ENCODE measurements around the gene CHSY1.

The CHSY1 gene

DNA sequence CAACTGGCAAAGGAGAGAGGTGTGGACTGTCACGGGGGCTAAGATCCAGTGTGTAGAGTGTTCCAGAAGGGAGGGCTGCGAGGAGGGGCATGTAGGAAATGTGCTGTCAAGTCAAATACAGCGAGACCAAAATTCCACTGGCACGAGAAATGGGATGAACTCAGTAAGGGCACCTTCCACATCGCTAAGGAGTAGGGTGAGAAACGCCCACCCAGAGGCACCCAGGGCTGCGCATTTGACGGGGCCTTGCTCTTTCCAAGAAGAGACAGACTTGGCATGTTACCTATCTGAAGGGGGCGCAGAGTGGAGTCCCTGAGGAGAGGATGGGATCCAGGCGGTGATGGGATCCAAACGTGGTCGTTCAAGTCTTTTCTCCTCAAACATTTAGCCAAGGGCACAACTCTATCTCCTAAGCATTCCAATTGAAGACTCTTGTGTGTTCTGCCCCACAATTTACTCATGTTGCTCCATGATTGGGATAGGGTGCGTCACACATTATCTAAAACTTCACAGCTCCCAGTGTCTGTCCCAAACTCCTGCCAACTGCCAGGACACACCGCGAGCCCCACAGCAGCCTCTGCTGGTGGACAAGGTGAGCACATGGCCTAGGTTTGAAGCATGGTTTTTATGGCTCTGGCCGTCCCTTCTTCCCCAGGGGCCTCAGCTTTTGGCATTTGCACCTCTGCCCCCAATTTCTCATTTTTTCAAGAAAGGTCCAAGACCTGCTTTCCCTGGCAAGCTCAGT, 17.8 kb upstream of the CHSY1 start:
- DNase-seq, result no peak

DNA sequence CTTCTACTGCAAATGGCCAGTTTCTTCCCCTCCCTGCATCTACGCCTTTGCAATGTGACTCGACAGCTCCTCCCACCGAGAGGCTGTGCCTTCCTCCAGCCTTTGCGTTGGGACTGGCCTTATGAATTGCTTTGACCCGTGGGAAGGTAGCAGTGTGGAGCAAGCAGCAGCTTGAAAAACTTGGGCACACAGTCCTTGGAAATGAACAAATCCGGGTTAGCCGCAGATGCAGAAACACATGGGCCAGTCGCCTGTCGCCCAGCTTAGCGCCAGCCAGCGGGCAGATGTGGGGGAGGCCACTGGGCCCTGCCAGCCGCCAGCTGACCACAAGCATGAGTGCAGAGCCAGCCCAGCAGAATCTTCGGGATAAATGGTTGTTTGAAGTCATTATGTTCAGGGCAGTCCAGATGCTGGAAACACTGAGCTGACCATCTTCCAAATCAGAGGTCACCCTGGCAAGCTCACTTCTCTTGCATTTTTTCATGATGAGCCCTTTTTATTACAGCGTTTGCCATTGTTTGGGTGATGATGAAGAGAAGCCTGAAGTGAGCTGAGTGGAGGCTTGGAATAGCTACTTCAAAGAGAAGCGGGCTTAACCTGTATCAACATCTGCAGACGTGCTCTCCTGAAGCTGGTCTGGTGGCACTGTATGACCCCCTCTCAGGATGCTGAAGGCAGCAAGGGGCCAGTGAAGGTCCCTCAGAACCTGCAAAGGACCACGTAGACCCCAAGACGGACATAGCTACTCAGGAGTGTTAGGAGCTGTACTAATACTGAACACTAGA, 15.7 kb upstream of the CHSY1 start:
- DNase-seq, result peak; percentile 32

DNA sequence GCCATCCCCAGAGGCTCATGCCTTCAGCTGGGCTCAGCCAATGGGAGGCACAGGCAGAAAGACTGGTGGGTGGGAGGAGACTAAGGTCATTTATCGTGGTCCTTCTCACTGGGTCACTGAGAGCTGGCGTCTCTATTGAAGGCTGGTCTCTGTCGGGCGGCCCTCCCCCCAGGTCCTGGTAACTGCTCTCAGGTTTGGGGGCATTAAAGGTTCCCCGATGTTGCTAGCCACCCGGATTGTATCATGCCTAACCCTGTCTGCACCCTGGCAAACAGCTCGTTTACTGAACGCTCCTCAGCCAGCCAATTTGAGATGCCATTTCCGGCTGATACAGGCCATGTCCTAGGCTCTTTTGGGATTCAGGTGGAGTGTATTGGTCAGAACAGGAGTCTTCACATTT, 14.9 kb upstream of the CHSY1 start:
- DNase-seq, result no peak

DNA sequence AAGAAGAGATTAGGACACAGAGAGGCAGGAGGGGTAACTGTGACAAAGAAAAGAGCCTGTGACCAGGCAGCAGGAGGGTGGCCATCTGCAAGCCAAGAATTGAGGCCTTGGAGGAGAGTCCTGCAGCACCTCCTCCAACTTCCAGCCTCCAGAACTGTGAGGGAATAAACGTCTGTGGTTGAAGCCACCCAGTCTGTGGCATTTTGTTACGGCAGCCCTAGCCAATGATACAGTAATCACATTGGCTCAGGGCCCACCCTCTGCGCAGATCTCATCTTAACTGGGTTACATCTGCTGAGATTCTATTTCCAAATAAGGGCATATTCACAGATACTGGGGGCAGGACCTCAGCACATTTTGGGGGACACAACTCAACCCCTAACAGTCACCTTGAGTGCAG, 14.2 kb upstream of the CHSY1 start:
- DNase-seq, result peak; percentile 54

DNA sequence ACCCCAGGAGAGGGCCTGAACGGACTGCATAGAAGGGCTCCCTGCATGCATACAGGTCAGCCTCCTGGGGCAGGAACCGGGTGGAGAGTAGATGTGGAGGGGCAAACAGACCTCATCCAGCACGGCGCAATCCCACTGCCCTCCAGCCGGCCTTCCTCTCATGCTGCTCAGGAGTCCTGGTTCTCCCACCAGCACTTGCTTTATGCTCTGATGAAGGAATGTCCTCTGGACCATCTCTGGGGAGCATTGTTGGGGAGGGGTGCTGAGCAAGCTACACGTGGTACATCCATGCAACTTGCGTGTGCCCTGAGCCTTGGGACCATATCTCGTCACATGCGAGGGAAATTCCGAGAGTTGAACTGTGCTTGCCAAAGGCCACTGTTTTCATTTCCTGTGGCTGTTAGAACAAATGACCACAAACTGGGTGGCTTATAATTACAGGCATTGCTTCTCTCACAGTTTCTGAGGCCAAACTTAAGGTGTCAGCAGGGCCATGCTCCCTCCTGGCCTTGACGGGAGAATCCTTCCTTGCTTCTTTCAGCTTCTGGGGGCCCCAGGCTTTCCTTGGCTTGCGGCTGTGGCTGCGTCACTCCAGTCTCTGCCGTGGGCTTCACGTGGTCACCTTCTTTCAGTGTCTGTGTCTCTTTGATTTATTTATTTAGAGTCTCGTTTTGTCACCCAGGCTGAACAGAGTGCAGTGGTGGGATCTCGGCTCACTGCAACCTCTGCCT, 13.2 kb upstream of the CHSY1 start:
- no peak for DNase-seq

DNA sequence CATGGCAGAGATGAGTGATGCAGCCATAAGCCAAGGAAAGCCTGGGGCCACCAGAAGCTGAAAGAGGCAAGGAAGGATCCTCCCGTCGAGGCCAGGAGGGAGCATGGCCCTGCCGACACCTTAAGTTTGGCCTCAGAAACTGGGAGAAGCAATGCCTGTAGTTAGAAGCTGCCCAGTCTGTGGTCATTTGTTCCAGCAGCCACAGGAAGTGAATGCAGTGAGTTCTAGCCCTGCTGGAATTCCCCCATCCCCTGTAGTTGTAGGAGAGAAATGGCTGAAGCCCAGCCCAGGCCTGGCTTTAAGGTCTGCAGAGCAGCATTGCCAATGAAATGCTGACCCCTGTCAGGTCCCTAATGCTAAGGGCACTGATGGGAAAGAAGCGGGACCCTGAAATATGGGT, 12.2 kb upstream of the CHSY1 start:
- no peak for DNase-seq

DNA sequence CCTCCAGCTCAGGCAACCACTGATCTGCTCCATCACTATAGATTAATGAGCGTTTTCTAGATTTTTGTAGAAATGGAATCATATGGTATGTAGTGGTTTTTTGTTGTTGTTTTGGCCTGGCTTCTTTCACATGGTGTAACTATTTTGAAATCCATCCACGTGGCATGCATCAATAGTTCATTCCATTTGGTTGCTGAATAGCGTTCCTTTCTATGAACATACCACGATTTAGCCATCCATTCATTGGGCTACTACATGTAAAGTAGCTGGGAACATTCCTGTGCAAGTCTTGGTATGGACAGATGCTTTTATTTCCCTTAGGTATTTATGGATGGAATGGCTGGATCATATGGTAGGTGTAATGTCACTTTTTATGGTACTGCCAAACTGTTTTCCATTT, 10.7 kb upstream of the CHSY1 start:
- no peak for DNase-seq

DNA sequence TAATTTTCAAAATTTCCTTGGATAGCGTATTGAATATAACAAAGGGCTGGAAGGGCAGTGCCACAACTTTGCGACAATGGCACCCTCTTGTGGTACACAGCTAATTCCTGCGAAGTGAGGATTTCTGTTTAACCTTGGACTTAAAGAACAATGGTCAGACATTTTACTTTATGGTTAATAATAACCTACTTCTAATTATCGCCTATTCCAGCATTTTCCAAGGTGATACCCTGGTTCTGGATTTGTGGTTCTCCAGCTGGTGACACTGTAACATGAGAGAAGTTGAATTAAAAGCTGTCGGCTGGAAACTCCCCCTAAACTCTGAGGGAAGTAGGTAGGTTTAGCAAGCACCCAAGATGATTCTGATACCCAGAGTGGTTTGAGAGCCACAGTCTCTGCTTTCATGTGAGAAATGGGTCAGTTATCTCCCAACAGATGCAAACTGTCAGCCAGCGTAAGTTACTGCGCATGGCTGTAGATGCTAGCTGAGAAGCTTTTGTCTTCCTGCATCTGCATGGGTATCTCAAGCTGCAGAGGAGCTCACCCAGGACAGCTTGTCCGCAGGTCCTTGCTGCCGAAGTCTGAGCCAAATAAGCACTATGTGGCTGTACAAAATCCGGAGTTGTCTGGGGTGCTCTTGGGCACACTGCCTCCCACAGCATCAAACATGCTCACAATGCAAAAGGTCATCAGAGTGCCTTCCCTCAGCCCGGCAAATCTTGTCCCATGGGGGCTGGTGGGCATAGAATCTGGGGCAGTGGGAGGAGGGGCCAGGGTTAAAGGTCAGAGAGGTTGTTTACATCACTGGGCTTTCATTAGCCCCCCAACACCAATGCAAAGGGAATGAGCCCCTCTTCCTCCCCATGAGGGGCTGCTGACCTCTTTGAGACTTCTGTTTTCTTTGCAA, 6.6 kb upstream of the CHSY1 start:
- peak; percentile 70 for DNase-seq

DNA sequence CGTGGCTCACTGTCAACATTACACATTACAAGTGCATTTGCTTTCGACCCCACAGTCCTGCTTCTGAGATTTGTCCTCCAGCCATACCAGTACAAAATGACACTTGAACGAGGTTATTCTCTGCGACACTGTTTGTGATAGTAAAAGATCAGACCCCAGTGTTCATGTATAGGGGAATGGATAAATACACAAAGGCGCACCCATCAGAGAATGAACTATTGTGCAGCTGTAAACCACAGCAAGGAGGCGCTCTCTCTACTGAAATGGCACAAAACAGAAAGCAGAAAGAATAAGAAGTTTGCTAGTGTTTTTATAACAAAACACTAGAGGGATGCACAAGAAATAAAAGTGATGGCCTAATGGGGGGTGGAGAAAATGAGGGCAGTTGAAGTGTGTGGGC, 4.9 kb upstream of the CHSY1 start:
- DNase-seq, result no peak

DNA sequence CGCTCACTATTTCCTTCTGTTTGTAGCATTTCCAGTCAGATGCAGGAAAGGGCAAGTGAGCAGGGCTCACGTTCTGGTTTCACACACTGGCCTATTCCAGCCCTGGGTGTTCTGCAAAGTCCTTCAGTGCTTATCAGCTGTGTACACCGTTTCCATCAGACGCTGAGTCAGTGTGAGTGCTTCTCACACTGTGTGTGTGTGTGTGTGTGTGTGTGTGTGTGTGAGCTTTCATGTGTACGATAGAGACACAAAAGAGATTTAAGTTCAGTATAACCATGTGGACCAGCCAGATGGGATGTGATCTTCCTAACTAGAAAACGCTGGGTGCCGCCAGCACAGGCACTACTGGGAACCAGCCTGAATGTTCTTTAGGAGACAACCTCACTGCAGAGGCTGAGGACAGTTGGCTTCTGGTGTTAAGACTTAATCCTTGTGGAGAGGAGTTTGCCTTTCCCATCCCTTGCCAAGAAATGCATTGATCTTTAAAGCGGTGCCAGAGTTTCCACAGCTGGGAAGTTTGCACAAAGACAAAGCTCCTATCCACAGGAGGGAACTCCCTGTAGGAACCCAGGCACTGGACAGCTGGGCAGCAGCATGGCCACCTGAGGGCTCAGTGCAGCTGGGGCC, 3.9 kb upstream of the CHSY1 start:
- DNase-seq, result peak; percentile 59

DNA sequence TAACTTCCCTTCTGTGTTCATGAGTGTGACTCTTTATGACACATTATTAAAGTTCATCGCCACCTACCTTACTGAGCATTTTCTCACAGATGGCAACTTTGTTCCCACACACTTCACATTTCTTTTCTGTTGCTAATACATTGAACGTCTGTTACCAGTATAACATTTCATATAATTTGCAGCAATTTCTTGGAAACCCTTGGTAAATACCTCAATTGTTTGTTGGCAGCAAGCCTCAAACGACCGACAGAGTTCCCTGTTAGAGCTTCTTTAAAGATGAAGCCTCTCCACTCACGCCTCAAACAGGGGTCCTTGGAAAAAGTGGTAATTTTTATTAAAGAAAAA, 3.2 kb upstream of the CHSY1 start:
- DNase-seq, result peak; percentile 19

DNA sequence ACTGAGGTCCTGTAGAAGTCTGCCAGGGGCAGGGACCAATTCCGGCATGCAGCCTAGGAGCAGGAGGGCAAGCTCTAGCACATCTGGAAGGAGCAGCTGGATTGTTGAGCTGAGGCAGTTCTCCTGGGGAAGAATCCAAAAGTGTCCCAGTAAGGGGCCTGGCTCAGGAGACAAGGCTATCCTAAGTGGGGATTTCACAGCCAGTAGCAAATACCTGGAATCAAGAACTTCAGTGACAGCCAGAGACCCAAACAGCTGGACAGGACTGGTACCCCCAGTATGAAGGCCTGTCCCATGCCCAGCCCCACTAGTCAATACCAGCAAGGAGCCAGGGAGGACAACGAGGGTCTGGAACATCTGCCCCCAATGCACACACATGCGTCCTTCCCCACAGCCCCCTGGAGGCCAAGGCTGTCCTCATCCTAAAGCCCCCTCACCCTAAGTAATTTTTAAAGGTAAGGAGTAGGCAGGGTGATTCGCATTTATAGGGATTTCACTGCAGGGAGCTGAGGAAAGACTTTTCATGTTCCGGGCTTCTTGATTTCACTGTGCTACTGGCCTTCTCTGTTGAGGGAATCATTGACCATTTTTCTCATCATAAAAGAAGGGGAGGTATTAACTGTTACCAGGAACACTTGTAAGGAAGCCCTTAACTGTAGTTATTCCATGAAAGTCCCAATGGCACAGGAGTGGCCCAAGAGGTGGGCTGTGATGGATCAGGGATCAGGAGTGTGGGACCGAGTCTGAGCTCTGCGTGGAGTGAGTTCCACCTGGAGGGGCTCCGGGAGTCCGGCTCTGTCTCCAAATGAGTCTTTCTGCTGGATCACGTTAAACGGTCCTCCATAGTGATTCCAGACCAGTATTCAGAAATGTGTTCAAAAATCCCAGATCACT, 2.6 kb upstream of the CHSY1 start:
- DNase-seq, result no peak

DNA sequence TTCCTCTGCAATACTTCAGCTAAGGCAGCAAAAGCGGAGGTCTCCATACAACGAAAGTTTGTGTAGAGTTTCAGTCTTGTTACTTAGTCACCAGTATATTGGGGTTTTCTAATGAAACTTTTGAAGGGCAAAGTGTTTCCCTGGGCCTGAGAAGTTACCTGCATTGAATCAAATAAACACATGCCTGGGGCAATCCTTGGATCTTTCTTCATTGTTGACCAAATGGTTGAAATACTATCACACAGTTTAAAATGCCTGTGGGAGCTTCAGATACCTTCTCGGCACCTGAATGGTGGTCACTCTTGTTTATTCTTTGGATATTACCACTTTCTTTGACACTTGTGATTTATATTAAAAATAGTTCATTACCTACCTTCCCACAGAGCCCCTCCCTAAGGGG, 988 bp upstream of the CHSY1 start:
- no peak for DNase-seq

DNA sequence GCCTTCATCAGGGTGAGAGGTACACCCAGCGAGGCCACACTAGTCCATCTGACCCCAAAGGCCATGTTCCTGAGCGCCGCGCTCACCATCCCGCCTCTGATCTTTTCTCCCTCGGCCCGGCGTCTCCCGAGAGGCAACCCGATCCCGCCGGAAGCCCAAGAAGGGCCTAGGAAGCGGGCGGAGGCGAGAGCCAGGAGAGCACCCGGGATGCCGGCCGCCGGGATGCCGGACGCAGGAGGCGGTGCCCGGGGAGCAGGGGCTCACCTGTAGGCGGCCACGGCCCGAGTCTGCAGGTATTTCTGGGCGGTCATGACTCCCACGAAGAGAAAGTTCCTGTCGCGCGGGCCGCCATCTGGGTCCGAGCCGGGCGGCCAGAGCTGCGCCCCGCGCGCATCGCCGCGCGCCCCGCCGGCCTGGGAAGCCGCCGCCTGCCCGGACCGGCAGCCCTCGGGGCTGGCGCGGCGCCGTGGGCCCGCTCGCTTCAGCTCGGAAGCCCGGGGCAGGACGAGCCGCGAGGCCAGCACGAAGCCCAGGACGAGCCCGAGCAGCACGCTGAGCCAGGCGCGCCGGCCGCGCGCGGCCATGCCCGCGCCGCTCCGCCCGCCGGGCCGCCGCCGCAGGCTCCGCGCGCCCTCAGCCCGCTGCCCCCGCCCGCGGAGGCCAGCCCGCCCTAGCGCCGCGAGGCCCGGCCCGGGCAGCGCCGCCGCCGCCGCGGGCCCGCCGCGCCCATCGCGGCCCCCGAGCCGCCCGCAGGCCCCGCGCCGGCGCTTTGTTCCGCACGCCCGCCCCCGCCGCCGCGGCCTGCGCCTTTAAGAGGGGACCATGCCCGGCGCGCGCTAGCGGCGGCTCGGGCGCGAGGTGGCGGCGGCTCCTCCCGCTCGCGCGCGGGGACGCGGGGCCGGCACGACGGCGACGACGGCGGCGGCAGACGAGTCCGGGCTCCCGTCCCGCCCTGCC, 697 bp downstream of the CHSY1 start:
- peak; percentile 53 for DNase-seq

DNA sequence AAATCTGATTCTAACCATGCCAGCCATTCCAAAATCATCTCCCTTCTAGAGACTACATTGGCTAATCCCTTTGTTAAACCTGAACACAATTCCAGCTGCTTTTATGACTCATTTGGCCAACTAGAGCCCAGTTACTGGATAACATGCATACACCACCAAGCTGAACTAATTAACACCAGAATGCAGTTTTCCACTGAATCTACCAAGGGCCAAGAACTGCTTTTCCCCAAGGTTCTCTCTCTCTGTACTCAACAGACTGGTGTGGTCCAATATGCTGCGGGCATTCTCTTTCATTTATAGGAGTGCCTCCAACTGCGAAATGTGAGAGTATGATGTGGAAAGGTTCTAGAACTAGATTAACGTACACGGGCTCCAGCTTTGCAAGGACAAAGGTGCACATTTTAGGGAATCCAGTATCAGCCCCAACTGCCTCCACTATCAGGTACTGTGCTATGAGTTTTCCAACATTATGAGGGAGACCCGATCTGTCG, 1.5 kb downstream of the CHSY1 start:
- DNase-seq, result peak; percentile 74

DNA sequence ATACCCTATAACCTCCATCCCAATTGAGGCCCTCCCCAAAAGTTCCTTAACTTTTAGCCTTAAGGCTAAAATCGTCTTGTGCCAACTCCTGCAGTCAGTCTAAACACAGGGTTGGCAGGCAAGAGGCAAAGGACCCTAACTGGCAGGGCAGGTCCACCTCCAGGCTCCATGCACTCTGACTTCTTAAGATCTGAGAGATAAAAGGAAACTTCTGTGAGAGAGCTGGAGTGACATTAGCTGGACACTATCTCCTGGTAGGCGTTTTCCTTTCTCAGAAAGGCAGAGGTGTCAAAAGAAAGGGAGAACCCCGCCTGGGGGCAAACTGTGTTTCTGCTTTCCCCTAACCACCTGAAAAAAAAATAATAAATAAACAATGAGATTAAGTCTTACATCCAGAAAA, 3.6 kb downstream of the CHSY1 start:
- no peak for DNase-seq

DNA sequence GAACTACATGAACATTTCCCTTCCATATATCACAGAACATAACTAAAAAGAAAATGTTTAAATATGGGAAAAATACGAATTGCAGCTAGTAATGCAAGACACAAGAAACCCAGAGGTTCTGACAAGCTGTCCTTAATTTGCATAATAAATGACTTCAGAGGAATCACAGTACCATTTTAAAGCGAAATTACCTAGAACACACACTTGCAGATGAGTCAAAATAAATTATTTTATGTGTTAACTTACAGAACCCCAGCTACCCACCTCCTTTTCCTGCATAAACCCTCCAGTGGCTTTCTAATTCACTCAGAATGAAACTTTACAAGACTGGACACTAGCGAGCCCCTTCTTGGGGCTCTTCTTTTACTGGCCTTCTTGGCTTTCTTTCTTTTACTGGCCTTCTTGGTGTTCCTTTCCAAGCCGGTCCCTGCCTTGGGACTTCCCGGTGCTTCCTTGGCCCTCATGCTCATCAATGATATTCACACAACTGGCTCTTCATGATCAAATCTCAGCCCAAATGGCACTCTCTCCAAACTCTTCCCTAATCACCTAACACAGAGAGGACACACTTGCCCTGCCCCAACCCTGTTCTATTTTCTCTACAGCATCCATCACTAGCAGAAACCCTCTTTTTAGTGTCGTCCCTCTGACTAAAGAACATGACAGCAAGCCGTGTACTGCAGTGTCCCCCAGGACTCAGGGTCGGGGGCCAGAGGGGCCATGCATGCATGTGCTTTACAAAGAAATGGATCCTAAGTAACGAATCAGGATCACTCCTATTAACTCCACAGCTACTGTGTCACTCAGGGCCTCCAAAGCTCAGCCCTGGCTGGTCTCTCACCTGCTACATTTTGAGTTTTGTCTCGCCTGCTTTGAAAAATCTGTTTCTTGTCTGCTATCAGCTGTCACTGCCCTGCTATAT, 4.8 kb downstream of the CHSY1 start:
- DNase-seq, result no peak

DNA sequence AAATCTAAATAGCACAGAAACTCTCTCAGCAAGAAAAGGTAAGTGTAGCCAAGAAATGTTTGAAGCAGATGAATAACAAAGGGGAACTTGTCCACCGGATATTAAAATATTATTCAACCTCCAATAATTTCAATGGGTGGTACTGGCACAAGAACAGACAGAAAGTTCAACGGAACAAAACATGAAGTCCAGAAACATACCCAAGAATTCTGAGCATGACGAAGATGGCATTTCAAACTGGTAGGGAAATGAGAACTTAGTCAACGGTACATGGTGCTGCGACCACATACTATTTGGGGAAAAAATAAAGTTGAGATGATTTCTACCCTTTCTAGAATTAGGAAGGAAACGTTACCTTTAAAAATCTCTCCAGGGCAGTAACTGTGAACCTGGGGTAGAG, 5.5 kb downstream of the CHSY1 start:
- no peak for DNase-seq
